GM12891 (cell line): Measurements from ENCODE around the gene CTNNA2.

Experiments
- DNase-seq: peaks from one replicate; pipeline ENCODE4 v3.0.0; 2011; ENCODE audit warnings: low spot score; ENCODE audit not compliant: insufficient read length
- FAIRE-seq: peaks from 2 replicates; lab custom pipeline; 2011; peaks lifted over from hg19 to GRCh38; lab: Jason Lieb, UNC
- PAX5 ChIP-seq: IDR thresholded peaks from 2 replicates; pipeline ENCODE4 v1.6.1; 2011; ENCODE audit warnings: low read length, moderate library complexity, mild to moderate bottlenecking; ENCODE audit not compliant: insufficient read depth, severe bottlenecking
- POLR2A ChIP-seq: IDR thresholded peaks from 2 replicates; pipeline ENCODE4 v1.6.1; 2011; ENCODE audit warnings: low read depth, low read length, control low read depth
- POLR2AphosphoS5 ChIP-seq: IDR thresholded peaks from 2 replicates; pipeline ENCODE4 v1.6.1; 2011; ENCODE audit warnings: low read depth, low read length, control low read depth
- POU2F2 ChIP-seq: IDR thresholded peaks from 2 replicates; pipeline ENCODE4 v1.6.1; 2011; ENCODE audit warnings: low read depth, mild to moderate bottlenecking, control low read depth, low read length, moderate library complexity
- SPI1 ChIP-seq: IDR thresholded peaks from 2 replicates; pipeline ENCODE4 v1.6.1; 2011; ENCODE audit warnings: low read depth, low read length, control low read depth
- TAF1 ChIP-seq: IDR thresholded peaks from 2 replicates; pipeline ENCODE4 v1.6.1; 2011; ENCODE audit warnings: low read depth, low read length, control low read depth

CTNNA2 gene

GRCh38 chr2:79596403-79596802 is 83.6 kb downstream of the CTNNA2 start:
- no peak for FAIRE-seq
- TF ChIP-seq POLR2AphosphoS5 (no peak), TAF1 (no peak), SPI1 (no peak), POU2F2 (no peak), PAX5 (no peak), POLR2A (no peak)
- DNase-seq, result no peak

GRCh38 chr2:79604748-79605147 is 91.9 kb downstream of the CTNNA2 start:
- no peak for TF ChIP-seq POU2F2
- TF ChIP-seq POLR2A, result no peak
- TF ChIP-seq PAX5, result no peak
- no peak for TF ChIP-seq SPI1
- TF ChIP-seq TAF1, result no peak
- no peak for TF ChIP-seq POLR2AphosphoS5
- DNase-seq (no peak), FAIRE-seq (no peak)

DNA sequence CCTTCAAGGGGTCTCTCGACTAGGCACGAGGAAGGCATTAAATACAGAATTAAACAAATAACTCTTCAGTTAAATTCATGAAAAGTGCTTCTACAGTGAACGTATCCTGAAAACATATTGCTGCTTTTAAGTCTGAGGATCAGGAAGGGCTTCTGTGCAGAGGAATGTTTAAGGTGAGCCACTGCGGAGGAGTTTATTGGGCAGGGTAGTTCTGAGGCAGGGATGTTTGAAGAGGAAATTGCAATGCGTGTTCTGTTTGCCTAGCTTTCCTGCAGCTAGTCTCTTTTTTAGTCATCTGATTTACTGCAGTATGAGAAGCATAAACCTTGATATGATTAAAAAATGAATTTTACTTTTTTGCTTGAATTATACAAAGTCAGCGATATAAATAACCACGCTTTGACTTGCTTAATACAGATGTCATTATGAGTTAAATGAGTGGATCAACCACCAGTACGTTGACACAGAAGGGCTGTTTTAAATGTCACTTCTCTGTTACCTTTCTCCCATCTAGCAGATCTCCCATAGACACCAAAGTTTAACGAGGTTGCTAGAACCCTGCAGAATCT is 98.7 kb downstream of the CTNNA2 start:
- FAIRE-seq, result no peak
- TF ChIP-seq POU2F2 (no peak), TAF1 (no peak), POLR2AphosphoS5 (no peak), SPI1 (no peak), PAX5 (no peak), POLR2A (no peak)
- no peak for DNase-seq

GRCh38 chr2:79612999-79613398 is 100.1 kb downstream of the CTNNA2 start:
- FAIRE-seq (no peak), DNase-seq (no peak)
- TF ChIP-seq SPI1 (no peak), POU2F2 (no peak), TAF1 (no peak), PAX5 (no peak), POLR2AphosphoS5 (no peak), POLR2A (no peak)

DNA sequence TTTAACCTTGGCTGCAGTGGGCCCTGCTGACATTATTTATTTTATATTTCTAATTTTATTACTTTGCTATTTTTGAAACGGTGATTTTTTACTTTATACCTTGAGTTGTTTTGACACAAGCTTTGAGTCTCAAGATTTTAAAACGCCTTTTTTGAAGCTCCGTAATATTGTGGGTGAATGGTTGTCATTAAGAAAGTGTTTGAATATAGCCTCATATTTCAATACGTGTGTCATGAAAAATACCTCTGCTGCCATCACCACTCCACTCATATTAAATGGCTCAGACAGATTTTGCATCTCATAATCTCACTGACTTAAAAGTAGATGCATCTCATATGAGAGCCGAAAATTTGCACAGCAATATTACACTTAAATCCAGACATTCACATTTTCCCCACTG is 106.6 kb downstream of the CTNNA2 start:
- DNase-seq (no peak), FAIRE-seq (no peak)
- TF ChIP-seq SPI1, result no peak
- no peak for TF ChIP-seq TAF1
- TF ChIP-seq PAX5, result no peak
- TF ChIP-seq POLR2A, result no peak
- no peak for TF ChIP-seq POU2F2
- no peak for TF ChIP-seq POLR2AphosphoS5

DNA sequence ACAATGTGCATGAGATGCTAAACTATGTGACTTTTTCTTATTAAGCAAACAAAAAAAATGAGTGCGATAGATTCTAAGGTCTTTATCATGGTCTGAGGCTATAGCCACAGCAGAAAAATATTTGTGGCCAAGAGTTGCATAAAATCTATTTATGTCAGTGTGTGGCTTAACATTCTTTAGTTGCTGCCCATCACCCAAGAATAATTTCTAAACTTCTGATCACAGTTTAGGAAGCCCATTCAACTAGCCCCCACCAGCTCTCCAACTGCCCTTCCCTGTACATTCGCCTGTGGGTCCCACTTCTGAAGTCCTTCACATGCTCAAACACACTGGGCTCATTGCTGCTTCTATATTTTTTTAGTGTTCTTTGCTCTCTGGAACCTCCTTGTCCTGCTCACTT is 107.1 kb downstream of the CTNNA2 start:
- DNase-seq (no peak), FAIRE-seq (no peak)
- TF ChIP-seq POLR2A, result no peak
- no peak for TF ChIP-seq TAF1
- no peak for TF ChIP-seq POLR2AphosphoS5
- TF ChIP-seq SPI1, result no peak
- TF ChIP-seq POU2F2, result no peak
- no peak for TF ChIP-seq PAX5

GRCh38 chr2:79620679-79621078 is 107.8 kb downstream of the CTNNA2 start:
- DNase-seq (no peak), FAIRE-seq (no peak)
- TF ChIP-seq SPI1, result no peak
- TF ChIP-seq POU2F2, result no peak
- TF ChIP-seq PAX5, result no peak
- TF ChIP-seq TAF1, result no peak
- TF ChIP-seq POLR2A, result no peak
- TF ChIP-seq POLR2AphosphoS5, result no peak

- no peak for DNase-seq
- TF ChIP-seq POLR2A (no peak), POU2F2 (no peak), TAF1 (no peak), PAX5 (no peak), SPI1 (no peak), POLR2AphosphoS5 (no peak)
- FAIRE-seq, result no peak
Observed at GRCh38 chr2:79621252-79621651, 108.4 kb downstream of the CTNNA2 start.

- DNase-seq (no peak), FAIRE-seq (no peak)
- no peak for TF ChIP-seq POLR2A
- TF ChIP-seq SPI1, result no peak
- TF ChIP-seq POLR2AphosphoS5, result no peak
- TF ChIP-seq PAX5, result no peak
- TF ChIP-seq POU2F2, result no peak
- TF ChIP-seq TAF1, result no peak
Observed at GRCh38 chr2:79621755-79622154, 108.9 kb downstream of the CTNNA2 start.

DNA sequence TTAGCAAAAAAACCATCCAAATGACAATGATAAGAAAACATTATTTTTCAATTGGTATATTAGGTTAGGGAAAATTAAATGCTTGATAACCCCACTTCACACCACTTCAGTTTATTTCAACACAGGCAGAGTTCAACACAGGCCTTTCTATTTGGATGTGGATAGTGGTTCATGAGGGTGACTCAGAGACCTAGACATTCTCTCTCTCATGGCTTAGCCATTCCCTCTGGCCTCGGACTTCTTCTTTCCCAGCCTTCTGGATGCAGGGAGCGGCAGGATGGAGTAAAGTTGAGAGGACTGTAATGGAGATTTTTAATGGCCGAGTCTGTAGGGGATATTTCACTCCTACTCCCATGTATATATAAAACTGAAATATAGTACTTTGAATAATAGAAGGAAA is 109.7 kb downstream of the CTNNA2 start:
- FAIRE-seq (no peak), DNase-seq (no peak)
- TF ChIP-seq POLR2A, result no peak
- TF ChIP-seq TAF1, result no peak
- TF ChIP-seq POLR2AphosphoS5, result no peak
- TF ChIP-seq PAX5, result no peak
- no peak for TF ChIP-seq POU2F2
- TF ChIP-seq SPI1, result no peak
